Articular chondrocyte of knee joint (primary cell): ENCODE measurements around the gene BCL2A1. TPM values are rescaled to one million over a fixed set of nuclear protein-coding genes. Genes with fewer than 3 reads are reported as not detected.

Source experiments
- total RNA-seq: library from RNA; depleted of rRNA; stranded (reverse); fragments of >200 nt; gene quantifications from 2 replicates; pipeline ENCODE4 v1.2.3, GENCODE V29; 2012

Gene BCL2A1
- 0.43 and 1.7 TPM in 2 replicates for total RNA-seq

DNA sequence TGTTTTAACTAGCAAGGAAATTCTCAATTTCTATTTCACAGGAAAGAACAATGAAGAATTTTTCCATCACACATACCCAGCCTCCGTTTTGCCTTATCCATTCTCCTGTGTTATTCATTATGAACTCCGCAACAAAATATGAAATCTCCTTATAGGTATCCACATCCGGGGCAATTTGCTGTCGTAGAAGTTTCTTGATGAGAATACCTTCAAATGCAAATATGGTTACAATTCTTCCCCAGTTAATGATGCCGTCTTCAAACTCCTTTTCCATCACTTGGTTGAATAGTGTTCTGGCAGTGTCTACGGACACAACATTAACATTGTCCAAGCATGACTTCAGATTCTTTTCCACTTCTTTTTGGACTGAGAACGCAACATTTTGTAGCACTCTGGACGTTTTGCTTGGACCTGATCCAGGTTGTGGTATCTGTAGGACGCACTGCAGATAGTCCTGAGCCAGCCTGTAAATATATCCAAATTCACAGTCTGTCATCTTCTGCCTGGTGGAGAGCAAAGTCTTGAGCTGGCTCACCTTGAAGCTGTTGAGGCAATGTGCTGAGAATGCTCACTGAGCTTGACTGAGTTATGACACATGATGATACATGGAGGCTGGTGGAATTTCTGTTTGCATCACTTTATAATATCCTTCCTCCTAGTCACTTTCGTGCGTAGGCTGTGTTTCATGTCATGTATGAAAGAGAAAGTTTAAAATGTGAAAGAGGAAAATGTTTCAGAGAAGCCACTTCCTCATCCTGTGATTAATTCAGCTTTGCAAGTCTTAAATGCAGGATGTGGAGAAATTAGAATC is at the start of gene BCL2A1:
TSS of gene BCL2A1 (minus strand) at position 573 of the 811 bp plus-strand sequence. CDS start at position 496, 77 bp downstream.

Other genes with a start within 250 kb of the BCL2A1 start
- 23.8 and 26.0 TPM in 2 replicates for gene MTHFS, start 74.2 kb downstream of the BCL2A1 start, total RNA-seq
- 105 and 130 TPM in 2 replicates for gene ZFAND6, start 88.5 kb upstream of the BCL2A1 start, total RNA-seq
- gene FAH, start 181.8 kb upstream of the BCL2A1 start, total RNA-seq = 20.1 and 21.7 TPM in 2 replicates